A673 (cell line): ENCODE results near the gene LMOD3.

Source experiments
- CTCF ChIP-seq: fragments of 300-800, 200-600 bp; sonication (generic); conservative IDR thresholded peaks from 2 replicates; pipeline ENCODE4 v1.5.1; 2017; ENCODE audit warnings: low read depth, mild to moderate bottlenecking, antibody characterized with exemption, low read length, moderate library complexity, mixed read lengths
- EZH2 ChIP-seq: fragments of 200-600 bp; sonication (generic); IDR thresholded peaks from 2 replicates; pipeline ENCODE4 v1.6.1; 2017; ENCODE audit warnings: borderline replicate concordance, low read depth, mild to moderate bottlenecking, mixed read lengths, antibody characterized with exemption, low read length; ENCODE audit not compliant: poor library complexity, severe bottlenecking

- TF ChIP-seq CTCF: no peak
- no peak for TF ChIP-seq EZH2
Observed at GRCh38 chr3:69116162-69116561, 6.2 kb downstream of the LMOD3 start.
